Stimulated activated CD4-positive, alpha-beta T cell treated with anti-CD3 and anti-CD28 coated beads, Interleukin-4, amount 100 ng/mL, for 4 hours (primary cell): ENCODE data around the gene GLB1L3.
A peak's percentile ranks its signal among the peaks of the same experiment; 100 is the strongest.
"Not testable (repeated sequence)": the region's sequence is repeated elsewhere in the genome, so short reads cannot be mapped to it uniquely, and the experiment has no call there.

Experiments used
- DNase-seq, 2 experiments: peaks; one replicate each; pipeline ENCODE4 v3.0.0-alpha.2; 2020

Gene GLB1L3

DNA sequence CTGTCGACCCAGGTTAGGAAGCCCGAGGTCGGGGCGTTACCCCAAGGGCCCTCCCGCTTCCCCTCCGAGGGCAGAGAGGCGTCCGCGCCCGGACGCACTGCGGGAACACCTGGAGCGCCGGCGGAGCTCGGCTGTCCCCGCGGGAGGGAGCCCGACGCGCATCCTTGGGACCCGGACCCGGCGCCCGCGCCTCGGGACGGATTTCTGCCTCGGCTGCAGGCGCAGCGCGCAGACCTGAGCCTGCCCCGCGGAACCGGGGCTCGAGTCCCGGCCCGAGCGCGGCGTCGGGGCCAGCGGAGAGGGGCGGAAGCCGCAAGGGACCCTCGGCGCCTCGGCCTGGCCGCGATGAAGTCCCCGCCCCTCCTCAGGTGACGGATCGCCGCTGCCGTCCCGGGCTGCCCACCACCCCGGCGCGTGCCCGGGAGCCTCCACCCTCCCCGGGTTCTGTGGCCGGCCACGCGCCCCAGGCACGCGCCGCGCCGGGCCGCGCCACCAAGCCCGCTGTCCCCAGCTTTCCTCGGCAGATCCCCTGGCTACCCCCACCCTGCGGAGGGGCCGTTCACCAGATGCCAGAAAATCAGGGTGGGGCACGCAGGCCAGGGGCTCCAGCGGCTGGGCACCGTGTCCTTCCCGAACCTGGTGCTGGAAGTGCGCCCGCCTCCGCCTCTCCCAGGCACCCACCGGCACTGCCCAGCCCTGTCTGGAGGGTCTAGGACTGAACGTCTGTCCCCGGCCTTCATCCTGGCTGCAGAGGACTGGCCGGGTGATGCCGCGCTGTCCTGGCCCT is 410 bp downstream of the GLB1L3 start:
- peak in 1 of 2 experiments; percentile 32 for DNase-seq

DNA sequence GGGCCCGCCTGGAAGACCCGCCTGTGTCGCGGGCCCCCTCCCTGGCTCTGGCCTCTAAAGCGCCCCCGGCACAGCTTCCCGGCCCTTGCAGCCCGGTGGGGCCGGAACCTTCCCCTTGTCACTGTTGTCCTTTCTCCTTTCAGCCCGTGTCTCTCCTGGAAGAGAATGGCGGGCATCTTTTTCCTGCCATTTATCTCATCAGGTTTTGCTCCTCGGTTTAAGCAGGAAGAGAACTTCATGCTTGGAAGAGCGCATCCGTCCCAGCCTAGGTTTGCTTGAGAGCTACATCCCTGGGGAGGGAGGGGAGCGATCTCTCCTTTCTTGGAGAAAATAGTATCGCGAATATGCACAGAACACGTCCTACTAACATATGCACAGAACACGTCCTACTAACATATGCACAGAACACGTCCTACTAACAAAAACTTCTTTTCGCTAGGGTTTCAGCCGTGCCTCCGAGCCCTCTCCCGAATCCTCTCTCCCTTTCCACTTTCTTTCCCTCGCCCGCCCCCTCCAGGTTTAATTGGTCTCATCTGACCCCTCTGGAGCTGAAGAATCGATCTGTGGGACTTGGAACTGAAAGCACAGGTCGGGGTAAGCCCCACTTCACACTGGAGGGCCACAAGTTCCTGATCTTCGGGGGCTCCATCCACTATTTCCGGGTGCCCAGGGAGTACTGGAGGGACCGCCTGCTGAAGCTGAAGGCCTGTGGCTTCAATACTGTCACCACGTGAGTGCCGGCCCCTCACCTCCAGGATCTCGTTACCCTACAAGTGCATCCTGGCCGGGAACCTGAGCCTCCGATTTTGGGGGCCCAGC is 1.2 kb downstream of the GLB1L3 start:
- DNase-seq = no peak

DNA sequence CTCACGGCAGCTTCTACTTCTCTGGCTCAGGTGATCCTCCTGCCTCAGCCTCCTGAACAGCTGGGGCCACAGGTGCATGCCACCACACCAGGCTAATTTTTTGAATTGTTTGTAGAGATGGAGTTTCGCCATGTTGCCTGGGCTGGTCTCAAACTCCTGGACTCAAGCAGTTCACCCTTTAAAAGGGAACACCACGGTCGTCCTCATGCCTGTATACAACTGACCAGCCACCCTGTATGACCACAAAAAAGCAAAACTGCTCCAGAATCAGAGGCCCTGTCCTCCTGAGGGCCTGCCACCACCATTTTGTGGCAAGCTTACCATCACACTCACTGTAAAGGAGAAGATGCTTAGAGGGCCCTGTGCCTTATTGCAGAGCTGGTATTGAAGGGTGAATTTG is 2.2 kb downstream of the GLB1L3 start:
- DNase-seq = no peak

DNA sequence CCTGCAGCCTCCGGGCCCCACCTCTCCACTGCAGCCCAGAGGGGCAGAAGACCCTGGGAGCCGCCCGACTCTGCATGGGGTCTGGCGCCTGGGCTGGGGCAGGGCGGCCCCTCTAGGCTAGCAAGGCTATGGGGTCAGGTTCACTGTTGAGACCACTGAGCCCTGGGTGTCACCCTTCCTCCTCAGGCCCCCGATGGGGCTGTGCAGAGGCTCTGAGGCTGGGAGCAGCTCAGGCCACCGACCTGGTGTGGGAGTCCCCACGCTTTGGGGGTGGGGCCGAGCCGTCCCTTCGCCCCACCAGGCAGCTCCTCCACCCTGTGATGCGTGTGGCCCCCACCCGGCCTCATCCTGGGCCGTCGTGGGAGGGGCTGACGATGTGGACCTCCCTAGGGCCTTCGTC is 5.5 kb downstream of the GLB1L3 start:
- DNase-seq = not testable (repeated sequence)

DNA sequence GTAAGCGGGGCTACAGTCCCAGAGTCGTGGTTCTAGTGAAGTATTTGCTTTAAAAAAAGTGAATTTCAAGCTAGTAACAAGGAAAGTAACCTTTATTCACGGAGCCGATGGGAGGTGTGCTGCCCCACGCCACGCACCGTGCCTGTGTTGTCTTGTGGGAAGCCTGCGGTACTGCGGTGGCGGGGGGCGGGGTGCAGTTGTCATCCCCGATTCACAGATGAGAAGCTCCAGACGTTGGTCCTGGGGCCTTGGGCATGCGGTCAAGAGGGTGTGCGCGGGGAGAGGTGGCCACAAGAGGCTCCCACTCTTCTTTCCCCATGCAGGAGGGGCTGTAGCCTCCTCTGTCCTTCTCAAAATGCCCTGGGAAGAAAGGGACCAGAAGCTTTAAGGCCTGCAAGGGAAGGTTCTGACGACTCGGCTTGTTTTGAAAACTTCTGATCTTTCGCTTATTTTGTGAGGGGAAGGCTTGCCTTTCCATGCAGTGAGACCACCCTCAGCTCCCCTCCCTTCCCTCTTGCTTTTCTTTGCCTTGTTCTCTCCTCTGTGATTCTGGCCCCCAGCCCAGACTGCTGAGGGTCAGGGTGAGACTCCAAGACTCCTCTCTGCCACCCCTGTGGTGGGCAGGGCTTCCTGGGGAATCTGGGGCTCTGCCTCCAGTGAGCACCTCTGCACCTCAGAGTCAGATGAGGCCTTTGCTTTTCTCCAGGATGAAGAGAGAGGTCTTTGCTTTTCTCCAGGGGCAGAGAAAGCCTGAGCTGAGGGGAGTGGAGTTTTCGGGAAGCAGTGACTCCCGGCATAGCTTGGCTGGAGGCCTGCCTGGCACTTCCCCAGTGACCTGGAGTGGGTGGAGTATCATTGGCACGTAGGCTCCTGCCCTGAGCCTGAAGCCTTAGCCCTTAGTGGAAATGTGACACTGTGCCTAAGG is 6.2 kb downstream of the GLB1L3 start:
- DNase-seq = no peak

DNA sequence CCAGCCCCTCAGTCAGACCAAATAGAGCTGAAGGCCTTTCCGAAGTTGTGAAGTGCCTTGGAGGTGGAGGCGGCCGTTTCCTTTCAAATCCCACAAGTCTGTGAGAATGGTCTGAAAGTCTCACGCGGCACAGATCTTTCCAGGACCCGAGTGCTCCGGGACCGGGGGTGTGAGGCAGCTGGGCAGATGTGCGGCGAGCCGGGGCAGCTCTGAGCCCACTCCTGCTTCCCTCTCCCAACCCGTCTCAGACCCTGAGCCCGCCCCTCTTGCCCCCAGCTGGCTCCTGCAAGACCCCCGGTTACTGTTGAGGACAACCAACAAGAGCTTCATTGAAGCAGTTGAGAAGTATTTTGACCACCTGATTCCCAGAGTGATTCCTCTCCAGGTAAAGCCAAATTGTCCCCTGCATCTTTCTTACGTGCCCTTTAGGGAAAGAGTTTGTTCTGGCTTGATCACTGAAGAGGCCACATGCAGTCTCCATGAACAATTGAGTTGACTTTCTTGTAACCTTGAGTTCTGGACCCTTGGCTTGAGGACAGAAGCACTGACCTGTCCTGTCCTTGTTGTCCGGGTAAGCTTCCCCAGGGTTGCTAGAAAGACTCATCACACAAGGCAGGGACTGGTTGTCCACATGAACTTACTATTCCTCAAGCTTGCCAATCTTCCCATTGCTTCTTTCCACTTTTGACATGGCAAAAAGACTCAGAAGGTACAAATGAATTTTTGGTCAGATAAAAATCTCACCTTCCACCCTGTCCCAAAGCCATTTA is 7.5 kb downstream of the GLB1L3 start:
- no peak for DNase-seq

DNA sequence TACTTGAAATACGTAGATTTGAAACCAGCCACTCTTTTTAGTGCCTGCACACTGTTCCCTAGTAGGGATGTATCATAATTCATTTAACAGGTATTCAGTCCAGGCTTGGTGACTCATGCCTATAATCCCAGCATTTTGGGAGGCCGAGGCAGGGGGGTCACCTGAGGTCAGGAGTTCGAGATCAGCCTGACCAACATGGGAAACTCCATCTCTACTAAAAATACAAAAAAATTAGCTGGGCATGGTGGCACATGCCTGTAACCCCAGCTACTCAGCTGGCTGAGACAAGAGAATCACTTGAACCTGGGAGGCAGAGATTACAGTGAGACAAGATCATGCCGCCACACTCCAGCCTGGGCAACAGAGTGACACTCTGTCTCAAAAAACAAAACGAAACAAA is 8.2 kb downstream of the GLB1L3 start:
- not testable (repeated sequence) for DNase-seq

DNA sequence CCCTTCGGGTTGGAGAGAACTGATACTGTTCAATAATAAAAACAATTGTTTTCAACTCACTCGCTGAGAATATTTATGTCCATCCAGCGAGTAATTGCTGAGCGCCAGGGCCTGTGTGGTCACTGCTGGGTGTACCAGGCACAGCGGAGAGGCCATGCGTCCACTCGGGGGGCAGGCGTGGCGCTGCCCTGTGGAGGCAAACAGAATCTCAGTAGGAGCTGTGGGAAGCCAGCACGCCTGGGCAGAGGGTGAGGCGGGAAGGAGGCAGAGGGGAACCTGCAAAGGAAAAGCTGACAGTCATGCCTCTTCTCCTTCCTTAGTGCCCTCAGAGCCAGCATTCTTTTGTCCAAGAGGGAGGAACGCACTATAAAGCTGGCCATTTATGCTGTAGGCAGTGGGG is 11.4 kb downstream of the GLB1L3 start:
- DNase-seq = no peak

DNA sequence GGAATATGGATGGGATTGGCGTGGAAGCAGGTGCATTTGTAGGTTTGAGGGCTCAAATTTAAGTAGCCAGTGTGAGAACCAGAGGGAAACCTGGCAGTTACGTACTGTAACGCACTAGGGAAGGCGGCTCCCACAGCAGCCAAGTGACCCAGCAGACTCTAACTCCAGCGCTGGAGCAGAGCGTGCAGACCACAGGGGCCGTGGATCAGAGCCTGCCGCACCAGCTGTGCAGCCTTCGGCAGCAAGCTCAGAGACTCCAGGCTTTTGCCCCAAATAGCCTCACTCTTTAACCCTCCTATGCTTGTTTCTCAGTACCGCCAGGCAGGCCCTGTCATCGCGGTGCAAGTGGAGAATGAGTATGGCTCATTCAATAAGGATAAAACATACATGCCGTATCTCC is 12.3 kb downstream of the GLB1L3 start:
- DNase-seq = no peak

DNA sequence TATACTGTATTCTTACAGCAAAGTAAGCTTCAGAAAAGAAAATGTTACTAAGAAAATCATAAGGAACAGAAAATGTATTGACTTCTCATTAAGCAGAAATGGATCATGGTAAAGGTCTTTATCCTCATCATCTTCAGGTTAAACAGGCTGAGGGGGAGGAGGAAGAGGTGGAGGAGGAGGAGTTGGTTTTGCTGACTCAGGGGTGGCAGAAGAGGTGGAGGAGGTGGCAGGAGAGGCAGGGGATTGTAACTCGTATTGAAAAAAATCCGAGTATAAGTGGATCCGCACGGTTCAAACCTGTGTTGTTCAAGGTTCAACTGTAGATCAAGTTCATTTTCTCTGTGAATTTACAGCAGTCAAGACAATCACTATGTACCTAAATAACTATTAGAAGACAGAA is 13.0 kb downstream of the GLB1L3 start:
- no peak for DNase-seq

DNA sequence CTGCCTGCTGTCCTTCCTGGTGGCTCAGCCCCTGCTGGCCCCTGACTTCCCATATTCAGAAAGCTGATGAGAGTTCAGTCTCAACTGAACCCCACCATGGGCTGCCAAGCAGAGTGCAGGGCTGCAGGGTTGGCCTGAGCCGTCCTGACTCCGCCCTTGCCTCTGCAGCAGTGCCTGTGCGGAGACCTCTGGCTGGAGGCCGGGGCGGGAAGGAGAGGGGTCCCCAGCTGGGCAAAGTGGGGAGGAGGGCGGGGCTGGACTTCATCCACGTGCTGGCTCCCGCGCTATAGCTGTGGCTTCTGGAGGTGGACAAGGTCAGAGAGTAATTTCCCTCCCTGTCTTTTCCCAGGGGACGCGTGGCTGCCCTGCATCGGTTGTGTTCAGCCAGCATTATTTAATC is 13.6 kb downstream of the GLB1L3 start:
- no peak for DNase-seq

DNA sequence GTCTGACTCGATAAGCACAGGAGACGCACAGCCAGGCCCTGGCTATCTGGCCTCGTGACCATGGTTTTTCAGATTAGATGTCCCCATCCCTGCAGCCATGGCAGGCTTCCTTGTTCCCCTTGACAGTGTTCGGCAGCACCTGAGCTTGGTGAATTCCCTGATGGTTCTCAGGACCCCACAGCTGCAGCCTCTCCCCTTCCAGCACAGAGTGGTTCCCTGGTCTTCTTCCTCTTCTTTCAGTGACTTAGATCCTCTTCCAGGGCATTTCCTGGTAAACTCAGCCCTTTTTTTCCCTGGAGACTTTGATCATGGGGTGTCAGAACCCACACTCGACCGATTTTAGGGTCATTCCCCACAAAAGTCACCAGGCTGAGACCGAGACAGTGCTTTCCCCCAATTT is 14.5 kb downstream of the GLB1L3 start:
- DNase-seq = no peak

DNA sequence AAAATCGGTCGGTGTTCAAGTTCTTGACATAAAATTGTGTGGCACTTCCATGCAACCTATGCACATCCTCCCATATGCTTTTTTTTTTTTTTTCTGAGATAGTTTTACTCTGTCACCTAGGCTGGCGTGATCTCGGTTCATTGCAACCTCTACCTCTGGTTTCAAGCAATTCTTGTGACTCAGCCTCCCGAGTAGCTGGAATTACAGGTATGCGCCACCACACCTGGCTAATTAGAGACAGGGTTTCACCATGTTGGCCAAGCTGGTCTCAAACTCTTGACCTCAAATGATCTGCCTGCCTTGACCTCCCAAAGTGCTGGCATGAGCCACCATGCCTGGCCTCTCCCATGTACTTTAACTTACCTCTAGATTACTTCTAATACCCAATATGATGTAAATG is 15.0 kb downstream of the GLB1L3 start:
- no peak for DNase-seq

DNA sequence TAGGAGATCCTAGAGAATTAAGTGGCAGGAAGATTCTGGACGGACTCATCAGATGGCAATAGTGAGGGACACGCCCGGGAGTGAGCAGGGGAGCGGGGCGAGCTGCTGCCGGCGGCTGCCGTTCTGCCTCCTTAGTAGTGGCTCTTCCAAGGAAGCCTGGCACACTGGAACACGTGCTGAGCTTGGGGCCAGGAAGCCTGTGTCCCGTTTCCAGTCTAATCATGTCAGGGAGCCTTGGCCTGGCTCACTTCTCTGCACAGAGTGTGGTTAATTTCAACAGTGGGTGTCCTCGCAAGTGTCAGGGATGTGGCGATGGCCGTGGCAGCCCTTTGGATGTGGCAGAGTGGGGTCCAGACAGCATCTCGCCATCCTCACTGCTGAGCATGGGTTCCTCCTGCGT is 16.5 kb downstream of the GLB1L3 start:
- DNase-seq = no peak

DNA sequence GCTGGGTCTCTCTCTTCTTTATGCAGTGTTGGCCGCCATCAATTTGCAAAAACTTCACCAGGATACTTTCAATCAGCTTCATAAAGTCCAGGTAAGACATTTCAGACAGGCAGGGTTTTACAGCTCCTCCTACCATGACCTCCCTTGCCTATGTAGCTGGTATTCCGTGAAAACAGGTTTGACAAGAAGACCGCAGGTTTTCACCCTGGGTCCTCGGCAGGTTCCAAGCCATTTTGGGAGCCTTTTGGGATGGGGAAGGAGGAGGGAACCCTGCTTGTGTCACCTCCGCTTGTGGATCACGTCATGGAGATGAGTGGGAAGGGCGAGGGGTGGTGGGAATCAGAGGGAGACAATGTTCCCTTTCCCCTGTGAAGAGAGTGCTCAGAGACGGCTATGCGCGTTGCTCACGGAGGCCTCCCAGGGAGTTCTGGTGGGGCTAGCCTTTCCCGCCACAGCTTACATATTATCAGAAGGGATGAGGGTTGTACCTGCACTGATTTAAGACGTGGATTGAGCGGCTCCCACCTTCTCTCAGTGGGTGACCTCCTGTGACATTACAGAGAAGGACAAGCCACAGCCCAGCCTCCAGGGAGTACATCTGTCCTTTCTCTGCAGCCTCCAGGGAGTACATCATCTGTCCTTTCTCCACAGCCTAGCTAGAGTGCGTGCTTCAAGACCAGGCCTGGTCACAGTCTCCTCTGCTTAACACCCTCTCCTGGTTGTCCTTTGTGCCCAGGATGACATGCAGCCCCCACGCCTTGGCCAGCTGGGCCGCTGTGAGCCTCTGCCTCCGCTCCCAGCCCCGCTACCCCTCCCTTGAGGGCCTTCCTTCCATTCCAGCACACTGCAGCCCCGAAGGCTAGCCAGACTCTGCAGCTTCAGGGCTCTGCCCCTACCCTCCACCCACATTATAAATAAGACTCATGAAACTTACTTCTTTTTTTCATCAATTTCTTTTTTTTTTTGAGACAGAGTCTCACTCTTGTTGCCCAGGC is 17.2 kb downstream of the GLB1L3 start:
- DNase-seq = no peak

DNA sequence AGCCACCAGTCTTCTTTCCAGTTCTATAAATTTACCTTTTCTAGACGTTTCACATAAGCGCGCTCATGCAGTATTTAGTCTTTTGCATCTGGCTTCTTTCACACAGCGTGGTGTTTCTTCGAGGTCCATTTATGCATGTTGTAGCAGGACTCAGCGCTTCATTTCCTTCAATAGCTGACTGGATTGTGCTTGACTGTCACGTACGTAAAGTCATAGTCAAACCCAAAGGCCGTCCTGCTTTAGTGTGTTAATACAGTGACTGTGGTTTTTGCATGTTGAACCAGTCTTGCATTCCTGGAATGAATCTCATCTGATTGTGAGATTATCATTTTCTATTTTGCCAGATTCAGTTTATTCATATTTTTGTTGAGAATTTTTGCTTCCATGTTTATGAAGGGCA is 18.5 kb downstream of the GLB1L3 start:
- no peak for DNase-seq

DNA sequence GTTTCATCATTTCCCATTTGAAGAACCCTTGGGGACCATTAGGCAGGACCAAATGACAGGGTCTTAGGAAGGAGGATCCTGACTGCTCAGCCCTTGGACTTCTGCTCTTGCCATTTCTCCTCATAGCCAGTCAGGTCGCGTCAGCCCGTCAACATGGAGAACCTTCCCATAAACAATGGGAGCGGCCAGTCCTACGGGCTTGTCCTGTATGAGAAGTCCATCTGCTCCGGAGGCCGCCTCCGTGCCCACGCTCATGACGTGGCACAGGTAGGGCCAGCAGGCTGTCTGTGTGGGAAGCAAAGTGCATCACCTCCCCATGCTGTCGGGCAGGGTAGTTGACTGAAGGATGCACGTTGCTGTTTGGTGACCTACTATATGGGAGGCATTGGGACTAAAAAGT is 36.0 kb downstream of the GLB1L3 start:
- no peak for DNase-seq

DNA sequence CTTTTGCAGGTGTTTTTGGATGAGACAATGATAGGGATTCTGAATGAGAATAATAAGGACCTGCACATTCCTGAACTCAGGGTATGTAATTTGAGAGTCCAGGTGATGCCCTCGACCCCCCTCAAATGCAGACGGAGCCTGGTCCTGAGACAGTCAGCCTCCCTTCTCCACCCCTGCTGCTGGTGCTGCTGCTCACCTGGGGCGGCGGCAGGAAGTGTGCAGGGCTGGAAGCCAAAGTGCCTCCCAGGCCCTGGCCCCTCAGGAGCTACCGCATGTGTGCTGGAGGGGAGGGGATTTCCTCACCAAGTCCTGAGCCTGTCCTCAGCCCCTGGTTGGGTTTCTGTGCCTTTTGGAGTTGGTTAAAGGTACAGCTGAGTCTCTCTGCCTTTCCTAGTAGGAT is 36.6 kb downstream of the GLB1L3 start:
- DNase-seq = no peak

DNA sequence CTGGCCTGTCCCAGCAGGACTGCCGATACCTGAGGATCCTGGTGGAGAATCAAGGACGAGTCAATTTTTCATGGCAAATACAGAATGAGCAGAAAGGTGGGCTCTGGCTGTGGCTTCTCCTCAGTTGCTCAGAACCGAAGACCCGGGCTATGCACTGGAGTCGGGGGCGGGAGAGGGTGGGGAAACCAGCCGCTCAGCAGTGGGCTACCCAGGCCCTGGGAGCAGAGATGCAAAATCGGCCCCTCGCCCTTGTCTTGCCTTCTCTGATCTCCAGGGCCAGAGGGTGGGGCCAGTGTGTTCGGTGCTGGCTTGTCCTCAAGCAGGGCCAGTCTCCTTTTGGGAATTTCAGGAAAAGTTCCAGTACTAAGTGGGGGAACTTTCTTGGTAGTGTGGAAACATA is 37.2 kb downstream of the GLB1L3 start:
- DNase-seq = no peak

DNA sequence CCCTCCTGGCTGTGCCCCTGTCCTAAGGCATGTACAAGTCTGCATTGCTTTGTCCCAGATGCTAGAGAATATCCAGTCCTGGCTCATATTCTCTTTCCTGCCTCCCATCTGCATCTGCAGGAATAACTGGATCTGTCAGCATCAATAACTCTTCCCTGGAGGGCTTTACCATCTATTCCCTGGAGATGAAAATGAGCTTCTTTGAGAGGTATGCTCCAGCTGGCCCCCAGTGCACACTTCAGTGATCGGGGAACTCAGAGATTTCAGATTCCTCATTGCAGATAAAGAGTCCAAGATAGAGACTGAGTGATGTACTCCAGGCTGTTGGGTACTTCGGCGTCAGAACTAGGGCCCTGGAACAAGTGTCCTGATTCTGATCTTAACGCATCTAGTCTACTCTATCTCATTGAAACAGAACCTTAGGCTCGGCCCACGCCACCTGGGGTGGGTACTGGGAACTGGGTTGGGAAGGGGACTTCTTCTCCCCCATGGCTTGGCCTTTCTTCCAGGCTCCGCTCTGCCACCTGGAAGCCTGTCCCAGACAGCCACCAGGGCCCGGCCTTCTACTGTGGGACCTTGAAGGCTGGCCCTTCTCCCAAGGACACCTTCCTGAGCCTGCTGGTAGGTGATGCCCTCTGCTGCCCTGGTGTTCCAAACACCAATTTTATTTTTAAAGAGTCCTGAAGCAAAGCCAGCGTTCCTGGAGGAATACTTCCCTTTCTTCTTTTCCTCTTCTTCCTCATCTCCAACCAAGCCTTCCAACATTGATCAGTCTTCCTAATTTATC is 37.8 kb downstream of the GLB1L3 start:
- no peak for DNase-seq
